Hepatocyte (in vitro differentiated cells): Measurements from ENCODE around the gene SBNO2. TPM values are rescaled to one million over a fixed set of nuclear protein-coding genes. Genes with fewer than 3 reads are reported as not detected.

Experiments used
- DNase-seq: peaks from one replicate; pipeline ENCODE4 v3.0.0-alpha.2; 2016; ENCODE audit warnings: low spot score
- H2AFZ ChIP-seq: fragments of 200-600 bp; sonication (generic); 2 replicates; pipeline ENCODE4 v1.6.0; 2016; ENCODE audit warnings: antibody characterized with exemption, mild to moderate bottlenecking
- H3K27ac ChIP-seq: fragments of 200-600 bp; sonication (generic); 2 replicates; pipeline ENCODE4 v1.5.1; 2016; ENCODE audit warnings: mild to moderate bottlenecking
- H3K27me3 ChIP-seq: fragments of 200-600 bp; sonication (generic); 2 replicates; pipeline ENCODE4 v1.6.1; 2016
- H3K36me3 ChIP-seq: fragments of 200-600 bp; sonication (generic); replicated peaks from 2 replicates; pipeline ENCODE4 v1.5.1; 2016; ENCODE audit warnings: low read depth; ENCODE audit not compliant: insufficient read depth
- H3K4me1 ChIP-seq: fragments of 200-600 bp; sonication (generic); 2 replicates; pipeline ENCODE4 v1.5.1; 2016; ENCODE audit warnings: mild to moderate bottlenecking, moderate library complexity; ENCODE audit not compliant: insufficient read depth
- H3K4me2 ChIP-seq: fragments of 200-600 bp; sonication (generic); 2 replicates; pipeline ENCODE4 v1.6.0; 2016
- H3K4me3 ChIP-seq: fragments of 200-600 bp; sonication (generic); 2 replicates; pipeline ENCODE4 v1.5.1; 2016; ENCODE audit warnings: mild to moderate bottlenecking
- H3K79me2 ChIP-seq: fragments of 200-600 bp; sonication (generic); 2 replicates; pipeline ENCODE4 v1.6.0; 2017; ENCODE audit warnings: mild to moderate bottlenecking
- H3K9me2 ChIP-seq: fragments of 200-600 bp; sonication (generic); replicated peaks from 2 replicates; pipeline ENCODE4 v1.6.0; 2017; ENCODE audit warnings: mild to moderate bottlenecking; ENCODE audit not compliant: insufficient read depth
- H3K9me3 ChIP-seq: fragments of 200-600 bp; sonication (generic); 2 replicates; pipeline ENCODE4 v1.5.1; 2016; ENCODE audit warnings: low read depth, mild to moderate bottlenecking
- H4K20me1 ChIP-seq: fragments of 200-600 bp; sonication (generic); 2 replicates; pipeline ENCODE4 v1.6.0; 2016; ENCODE audit warnings: mild to moderate bottlenecking; ENCODE audit not compliant: insufficient read depth, poor library complexity, severe bottlenecking
- EZH2 ChIP-seq: fragments of 200-600 bp; sonication (generic); IDR thresholded peaks from 2 replicates; pipeline ENCODE4 v1.6.1; 2016; ENCODE audit warnings: antibody characterized with exemption, mild to moderate bottlenecking, borderline replicate concordance
- EZH2phosphoT487 ChIP-seq: fragments of 200-600 bp; sonication (generic); IDR thresholded peaks from one replicate; pipeline ENCODE4 v1.6.1; 2018; ENCODE audit warnings: antibody characterized with exemption, mild to moderate bottlenecking, low read depth, moderate library complexity; ENCODE audit not compliant: unreplicated experiment, severe bottlenecking
- WGBS: methylation state at CpG from one replicate; pipeline ENCODE4 v1.1.6; 2016; ENCODE audit warnings: low lambda C conversion rate; ENCODE audit errors: missing lambda C conversion rate; 5-methylcytosine and 5-hydroxymethylcytosine counted together
- polyA plus RNA-seq: library from polyadenylated mRNA; unstranded; fragments of >200 nt; fragmentation: Nextera tagmentation; extraction: Ambion mirVana; gene quantifications from 2 replicates; pipeline ENCODE4 v1.2.1, GENCODE V29; 2016
- total RNA-seq: library from RNA; depleted of rRNA; stranded (reverse); fragments of >200 nt; gene quantifications from 2 replicates; pipeline ENCODE4 v1.2.3, GENCODE V29; 2014
- TF ChIP-seq, protein P1 (sequence below): fragments of 200-600 bp; sonication (generic); IDR thresholded peaks from 2 replicates; pipeline ENCODE4 v1.5.1; 2016; ENCODE audit warnings: antibody characterized with exemption, mild to moderate bottlenecking; ENCODE audit not compliant: poor library complexity

Gene SBNO2
- total and polyA plus RNA-seq, 2 experiments from 2014 or later, result 12.7 to 15.6 TPM

- H3K4me1 ChIP-seq, result no peaks in the 10 kb centered on the region
- no peaks in the 10 kb centered on the region for H3K9me2 ChIP-seq
- TF ChIP-seq, protein P1, sequence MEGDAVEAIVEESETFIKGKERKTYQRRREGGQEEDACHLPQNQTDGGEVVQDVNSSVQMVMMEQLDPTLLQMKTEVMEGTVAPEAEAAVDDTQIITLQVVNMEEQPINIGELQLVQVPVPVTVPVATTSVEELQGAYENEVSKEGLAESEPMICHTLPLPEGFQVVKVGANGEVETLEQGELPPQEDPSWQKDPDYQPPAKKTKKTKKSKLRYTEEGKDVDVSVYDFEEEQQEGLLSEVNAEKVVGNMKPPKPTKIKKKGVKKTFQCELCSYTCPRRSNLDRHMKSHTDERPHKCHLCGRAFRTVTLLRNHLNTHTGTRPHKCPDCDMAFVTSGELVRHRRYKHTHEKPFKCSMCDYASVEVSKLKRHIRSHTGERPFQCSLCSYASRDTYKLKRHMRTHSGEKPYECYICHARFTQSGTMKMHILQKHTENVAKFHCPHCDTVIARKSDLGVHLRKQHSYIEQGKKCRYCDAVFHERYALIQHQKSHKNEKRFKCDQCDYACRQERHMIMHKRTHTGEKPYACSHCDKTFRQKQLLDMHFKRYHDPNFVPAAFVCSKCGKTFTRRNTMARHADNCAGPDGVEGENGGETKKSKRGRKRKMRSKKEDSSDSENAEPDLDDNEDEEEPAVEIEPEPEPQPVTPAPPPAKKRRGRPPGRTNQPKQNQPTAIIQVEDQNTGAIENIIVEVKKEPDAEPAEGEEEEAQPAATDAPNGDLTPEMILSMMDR, result no peak
- TF ChIP-seq EZH2 (no peak), EZH2phosphoT487 (no peak)
- WGBS, result 74% methylated on average over 5 of the region's 5 CpGs
- H4K20me1 ChIP-seq, result no peaks in the 10 kb centered on the region
- no peak overlapping the region for H3K4me2 ChIP-seq
- no peak overlapping the region for H3K27ac ChIP-seq
- H3K4me3 ChIP-seq, result no peak overlapping the region
- no peaks in the 10 kb centered on the region for H3K79me2 ChIP-seq
- DNase-seq, result no peak
- H2AFZ ChIP-seq, result no peak overlapping the region
- H3K9me3 ChIP-seq, result no peaks in the 10 kb centered on the region
- no peaks in the 10 kb centered on the region for H3K27me3 ChIP-seq
- no peaks in the 10 kb centered on the region for H3K36me3 ChIP-seq
These were observed 32.1 kb downstream of the SBNO2 start for GRCh38 chr19:1141944-1142343.

DNA sequence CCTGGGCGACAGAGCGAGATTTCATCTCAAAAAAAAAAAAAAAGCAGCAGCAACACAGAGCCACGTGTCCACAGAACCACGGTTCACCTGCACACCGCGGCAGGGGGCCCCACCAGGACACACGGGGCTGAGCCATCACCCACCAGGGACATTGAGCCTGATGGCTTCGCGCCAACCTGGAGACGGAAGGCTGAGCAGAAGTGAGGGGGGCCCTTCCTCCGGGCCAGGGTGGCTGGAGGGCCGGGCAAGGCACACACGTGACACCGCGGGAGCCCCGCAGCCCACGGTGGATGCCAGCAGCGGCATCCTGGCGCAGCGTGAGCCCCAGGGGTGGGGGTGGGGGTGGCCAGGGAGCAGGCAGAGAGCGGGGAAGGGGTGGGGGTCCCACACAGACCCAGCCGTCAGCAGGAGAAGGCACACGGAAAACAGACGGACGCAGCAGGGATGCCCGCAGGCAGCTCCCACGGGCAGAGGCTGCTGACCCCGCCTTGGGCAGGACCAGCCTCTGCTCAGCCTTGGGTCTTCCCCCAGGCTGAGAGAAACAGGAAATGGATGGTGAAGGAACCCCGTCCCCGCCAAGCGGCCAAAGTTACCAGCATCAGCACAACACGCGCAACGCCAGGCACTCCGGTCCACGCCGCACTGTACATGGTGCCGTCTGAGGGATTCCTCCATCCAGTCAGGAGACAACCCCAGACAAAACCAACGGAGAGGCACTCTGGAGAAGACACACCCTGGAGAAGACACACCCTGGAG, 33.6 kb downstream of the SBNO2 start:
- H3K4me1 ChIP-seq, result no peaks in the 10 kb centered on the region
- no peak overlapping the region for H2AFZ ChIP-seq
- H3K4me3 ChIP-seq, result no peak overlapping the region
- WGBS, result 96% methylated on average over 33 of the region's 39 CpGs
- TF ChIP-seq, protein P1, result no peak
- TF ChIP-seq EZH2phosphoT487 (no peak), EZH2 (no peak)
- no peaks in the 10 kb centered on the region for H3K9me3 ChIP-seq
- H3K9me2 ChIP-seq, result no peaks in the 10 kb centered on the region
- H3K27ac ChIP-seq, result no peak overlapping the region
- no peaks in the 10 kb centered on the region for H4K20me1 ChIP-seq
- no peak overlapping the region for H3K4me2 ChIP-seq
- no peaks in the 10 kb centered on the region for H3K36me3 ChIP-seq
- H3K79me2 ChIP-seq, result no peaks in the 10 kb centered on the region
- DNase-seq, result no peak
- no peaks in the 10 kb centered on the region for H3K27me3 ChIP-seq

- Histone ChIP-seq H2AFZ (no peak overlapping the region), H3K4me1 (no peaks in the 10 kb centered on the region), H4K20me1 (no peaks in the 10 kb centered on the region), H3K79me2 (peaks cover 4% of the 10 kb centered on the region), H3K9me3 (no peaks in the 10 kb centered on the region), H3K27me3 (no peaks in the 10 kb centered on the region), H3K9me2 (no peaks in the 10 kb centered on the region), H3K4me3 (no peak overlapping the region), H3K4me2 (no peak overlapping the region), H3K27ac (no peak overlapping the region), H3K36me3 (no peaks in the 10 kb centered on the region)
- 89% methylated on average over 15 of the region's 15 CpGs for WGBS
- DNase-seq, result no peak
- TF ChIP-seq EZH2 (no peak), EZH2phosphoT487 (no peak)
- TF ChIP-seq, protein P1, result no peak
These were observed 34.9 kb downstream of the SBNO2 start for GRCh38 chr19:1139126-1139525.
